Breast epithelium (tissue), 4 donors: ENCODE data around the gene EIF2S2. TPM values are rescaled to one million over a fixed set of nuclear protein-coding genes. Genes with fewer than 3 reads are reported as not detected.

Source experiments
- DNase-seq, 2 donors: peaks; one replicate each; pipeline ENCODE4 v3.0.0-alpha.2; 2019; ENCODE audit warnings: low spot score in 2 of 2
- H3K27ac ChIP-seq, 2 donors: fragments of 200-600 bp; sonication (generic) in 1 of 2; one replicate each; pipeline ENCODE4 v1.5.1; 2016 to 2019; ENCODE audit warnings: mild to moderate bottlenecking in 1 of 2
- H3K27me3 ChIP-seq, 2 donors: fragments of 200-600 bp; sonication (generic) in 1 of 2; one replicate each; pipeline versions ENCODE4 v1.5.1 to v1.6.0; 2017 to 2019; ENCODE audit warnings: control low read depth in 1 of 2, mild to moderate bottlenecking in 1 of 2
- H3K36me3 ChIP-seq: fragments of 200-600 bp; one replicate; pipeline ENCODE4 v1.5.1; 2019
- H3K4me1 ChIP-seq, 2 donors: fragments of 200-600 bp; sonication (generic); one replicate each; pipeline ENCODE4 v1.5.1; 2016 to 2019; ENCODE audit warnings: control low read depth in 1 of 2
- H3K4me3 ChIP-seq, 3 donors: fragments of 200-600 bp; sonication (generic); 1 replicate in 2 of 3; 2 replicates in 1 of 3; pipeline ENCODE4 v1.5.1; 2016 to 2019; ENCODE audit warnings: mild to moderate bottlenecking in 3 of 3, moderate library complexity in 2 of 3
- H3K9me3 ChIP-seq, 2 donors: fragments of 200-600 bp; sonication (generic) in 1 of 2; one replicate each; pipeline ENCODE4 v1.5.1; 2016 to 2019; ENCODE audit warnings: control low read depth in 1 of 2
- POLR2A ChIP-seq: fragments of 450-650 bp; IDR thresholded peaks from one replicate; pipeline ENCODE4 v1.6.1; 2016; ENCODE audit warnings: antibody characterized with exemption, mild to moderate bottlenecking, moderate library complexity
- POLR2AphosphoS5 ChIP-seq, 3 donors: sonication (generic); formaldehyde crosslinking; IDR thresholded peaks; one replicate each; pipeline ENCODE4 v1.6.1; 2017; ENCODE audit warnings: antibody characterized with exemption in 3 of 3
- intact Hi-C: fragments of 100-400 bp; cut with DNase I; formaldehyde crosslinking; loops from one replicate; pipeline ENCODE4 v1.15.1; 2023; ENCODE audit warnings: low total_unique reads
- total RNA-seq, 3 donors: library from RNA; depleted of rRNA; stranded (reverse); fragments of >200 nt; gene quantifications; one replicate each; pipeline ENCODE4 v1.1.0, GENCODE V29; 2016
- TF ChIP-seq, protein P1 (sequence below), 3 donors: fragments of 450-650 bp; IDR thresholded peaks; one replicate each; pipeline ENCODE4 v1.5.1; 2016 to 2017; ENCODE audit warnings: antibody characterized with exemption in 3 of 3, mild to moderate bottlenecking in 3 of 3, moderate library complexity in 3 of 3

Gene EIF2S2
- total RNA-seq, 3 donors from 2014 or later: 45.6 to 55.4 (median 45.8) TPM

GRCh38 chr20:34105978-34106675 lies 5.9 kb downstream of the EIF2S2 start:
- intact Hi-C loops: no loop called here
- Histone ChIP-seq H3K4me1 (peaks cover 0 to 8% of the 10 kb centered on the region in 2 donors), H3K36me3 (peaks cover 10% of the 10 kb centered on the region)

GRCh38 chr20:34104059-34104458 lies 8.0 kb downstream of the EIF2S2 start:
- H3K9me3 ChIP-seq: no peaks in the 10 kb centered on the region
- peaks cover 10% of the 10 kb centered on the region for H3K36me3 ChIP-seq
- DNase-seq: no peak
- TF ChIP-seq POLR2AphosphoS5 (IDR thresholded peaks at IDR 0.05): no peak
- TF ChIP-seq, protein P1, sequence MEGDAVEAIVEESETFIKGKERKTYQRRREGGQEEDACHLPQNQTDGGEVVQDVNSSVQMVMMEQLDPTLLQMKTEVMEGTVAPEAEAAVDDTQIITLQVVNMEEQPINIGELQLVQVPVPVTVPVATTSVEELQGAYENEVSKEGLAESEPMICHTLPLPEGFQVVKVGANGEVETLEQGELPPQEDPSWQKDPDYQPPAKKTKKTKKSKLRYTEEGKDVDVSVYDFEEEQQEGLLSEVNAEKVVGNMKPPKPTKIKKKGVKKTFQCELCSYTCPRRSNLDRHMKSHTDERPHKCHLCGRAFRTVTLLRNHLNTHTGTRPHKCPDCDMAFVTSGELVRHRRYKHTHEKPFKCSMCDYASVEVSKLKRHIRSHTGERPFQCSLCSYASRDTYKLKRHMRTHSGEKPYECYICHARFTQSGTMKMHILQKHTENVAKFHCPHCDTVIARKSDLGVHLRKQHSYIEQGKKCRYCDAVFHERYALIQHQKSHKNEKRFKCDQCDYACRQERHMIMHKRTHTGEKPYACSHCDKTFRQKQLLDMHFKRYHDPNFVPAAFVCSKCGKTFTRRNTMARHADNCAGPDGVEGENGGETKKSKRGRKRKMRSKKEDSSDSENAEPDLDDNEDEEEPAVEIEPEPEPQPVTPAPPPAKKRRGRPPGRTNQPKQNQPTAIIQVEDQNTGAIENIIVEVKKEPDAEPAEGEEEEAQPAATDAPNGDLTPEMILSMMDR (IDR thresholded peaks at IDR 0.05): no peak
- no peak for TF ChIP-seq POLR2A
- H3K27me3 ChIP-seq: no peaks in the 10 kb centered on the region
- peaks cover 0 to 8% of the 10 kb centered on the region in 2 donors for H3K4me1 ChIP-seq
- no peak overlapping the region for H3K27ac ChIP-seq
- H3K4me3 ChIP-seq: no peak overlapping the region
- intact Hi-C loops: no loop called here

More at GRCh38 chr20:34105978-34106675, 5.9 kb downstream of the EIF2S2 start:
- no peaks in the 10 kb centered on the region for H3K9me3 ChIP-seq
- H3K4me3 ChIP-seq: no peak overlapping the region
- H3K27me3 ChIP-seq: no peaks in the 10 kb centered on the region
- TF ChIP-seq POLR2AphosphoS5 (IDR thresholded peaks at IDR 0.05) (no peak), POLR2A (no peak)
- TF ChIP-seq, protein P1 (IDR thresholded peaks at IDR 0.05): no peak
- no peak for DNase-seq
- H3K27ac ChIP-seq: no peak overlapping the region

- Histone ChIP-seq H3K4me3 (no peak overlapping the region), H3K27ac (no peak overlapping the region), H3K4me1 (no peaks in the 10 kb centered on the region), H3K9me3 (no peaks in the 10 kb centered on the region), H3K27me3 (no peaks in the 10 kb centered on the region), H3K36me3 (peaks cover 10% of the 10 kb centered on the region)
- TF ChIP-seq POLR2A (no peak), POLR2AphosphoS5 (IDR thresholded peaks at IDR 0.05) (no peak)
- TF ChIP-seq, protein P1 (IDR thresholded peaks at IDR 0.05): no peak
- DNase-seq: no peak
- intact Hi-C loops: no loop called here
Observed at GRCh38 chr20:34102342-34102741, 9.7 kb downstream of the EIF2S2 start.

GRCh38 chr20:34100576-34100975 lies 11.5 kb downstream of the EIF2S2 start:
- Histone ChIP-seq H3K4me1 (no peaks in the 10 kb centered on the region), H3K4me3 (no peak overlapping the region), H3K27me3 (no peaks in the 10 kb centered on the region), H3K27ac (no peak overlapping the region), H3K36me3 (peaks cover 17% of the 10 kb centered on the region), H3K9me3 (no peaks in the 10 kb centered on the region)
- intact Hi-C loops: no loop called here
- DNase-seq: no peak
- TF ChIP-seq POLR2A (no peak), POLR2AphosphoS5 (IDR thresholded peaks at IDR 0.05) (no peak)
- TF ChIP-seq, protein P1 (IDR thresholded peaks at IDR 0.05): no peak

- DNase-seq: no peak
Observed at GRCh38 chr20:34099675-34100074, 12.4 kb downstream of the EIF2S2 start.

More at GRCh38 chr20:34099675-34100074, 12.4 kb downstream of the EIF2S2 start:
- no peak overlapping the region for H3K27ac ChIP-seq
- H3K4me3 ChIP-seq: no peak overlapping the region
- no peak for TF ChIP-seq POLR2A
- TF ChIP-seq, protein P1 (IDR thresholded peaks at IDR 0.05): no peak
- TF ChIP-seq POLR2AphosphoS5 (IDR thresholded peaks at IDR 0.05): no peak
- peaks cover 13% of the 10 kb centered on the region for H3K36me3 ChIP-seq
- H3K9me3 ChIP-seq: no peaks in the 10 kb centered on the region
- H3K27me3 ChIP-seq: no peaks in the 10 kb centered on the region
- no peaks in the 10 kb centered on the region for H3K4me1 ChIP-seq
- intact Hi-C loops: loop anchor here (5.0 kb wide), 1 partner anchor 628 kb away; no protein-coding TSS in a partner anchor
